Erythroblast (primary cell): Measurements from ENCODE around the gene NPR3.

Experiments used
- GATA1 ChIP-seq: IDR thresholded peaks from 2 replicates; pipeline ENCODE4 v1.6.1; 2011; ENCODE audit warnings: low read depth, mild to moderate bottlenecking, control low read depth, low read length, moderate library complexity
- POLR2A ChIP-seq: IDR thresholded peaks from 2 replicates; pipeline ENCODE4 v1.6.1; 2011; ENCODE audit warnings: mild to moderate bottlenecking, low read length

DNA sequence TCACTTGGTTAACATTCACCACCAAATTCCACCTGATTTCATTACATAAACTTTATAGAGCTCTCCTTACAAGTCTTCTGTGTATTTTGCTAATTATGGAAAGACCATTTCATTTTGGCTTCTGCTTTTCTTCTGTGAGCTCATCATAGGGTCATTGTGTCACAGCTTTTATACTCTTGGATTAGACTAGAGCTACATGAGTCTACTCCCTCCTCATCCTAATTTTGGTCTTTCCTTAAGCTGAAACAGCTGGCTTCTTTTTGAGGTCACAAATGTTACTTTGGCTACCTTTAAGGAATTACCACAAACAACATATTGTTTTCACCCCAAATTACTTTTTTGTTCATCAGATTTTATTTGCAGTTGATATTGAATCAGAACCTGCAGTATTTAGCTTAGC is 103.0 kb downstream of the NPR3 start:
- TF ChIP-seq POLR2A (no peak), GATA1 (no peak)
